Measurements from ENCODE around the gene RALGPS1. TPM values are rescaled to one million over a fixed set of nuclear protein-coding genes. Genes with fewer than 3 reads are reported as not detected.
A peak's percentile ranks its signal among the peaks of the same experiment; 100 is the strongest.

The RALGPS1 gene
- total RNA-seq, result 15.1 TPM

- ATAC-seq, result peak; percentile 99
- intact Hi-C loops (cut with DNase I), result no loop called here
Observed at GRCh38 chr9:126914458-126915280, at the start of gene RALGPS1. Gene RALGPS1 (plus strand): TSS chr9:126914782. CDS start chr9:126962290, 47,508 bp downstream.

GRCh38 chr9:126869368-126869767 lies 45.2 kb upstream of the RALGPS1 start:
- intact Hi-C loops (cut with DNase I), result no loop called here
- DNase-seq (ENCODE audit: low spot score) (no peak), ATAC-seq (no peak)

More at GRCh38 chr9:126914458-126915280, at the start of gene RALGPS1:
- peak; percentile 95 for DNase-seq (ENCODE audit: low spot score)

GRCh38 chr9:126872516-126872915 lies 42.1 kb upstream of the RALGPS1 start:
- DNase-seq (ENCODE audit: low spot score) (no peak), ATAC-seq (no peak)
- intact Hi-C loops (cut with DNase I), result no loop called here

GRCh38 chr9:126874546-126875314 lies 39.9 kb upstream of the RALGPS1 start:
- ATAC-seq (no peak), DNase-seq (ENCODE audit: low spot score) (no peak)
- intact Hi-C loops (cut with DNase I), result no loop called here

- ATAC-seq (no peak), DNase-seq (ENCODE audit: low spot score) (no peak)
- intact Hi-C loops (cut with DNase I), result no loop called here
Observed at GRCh38 chr9:126875756-126876510, 38.6 kb upstream of the RALGPS1 start.

- DNase-seq (ENCODE audit: low spot score) (no peak), ATAC-seq (no peak)
- intact Hi-C loops (cut with DNase I), result no loop called here
Observed at GRCh38 chr9:126876531-126876930, 38.1 kb upstream of the RALGPS1 start.

GRCh38 chr9:126877418-126877817 lies 37.2 kb upstream of the RALGPS1 start:
- intact Hi-C loops (cut with DNase I), result no loop called here
- no peak for ATAC-seq
- no peak for DNase-seq (ENCODE audit: low spot score)

GRCh38 chr9:126879288-126879687 lies 35.3 kb upstream of the RALGPS1 start:
- no peak for DNase-seq (ENCODE audit: low spot score)
- intact Hi-C loops (cut with DNase I), result no loop called here

GRCh38 chr9:126880226-126880946 lies 34.2 kb upstream of the RALGPS1 start:
- intact Hi-C loops (cut with DNase I), result no loop called here
- no peak for ATAC-seq

More at GRCh38 chr9:126879288-126879687, 35.3 kb upstream of the RALGPS1 start:
- no peak for ATAC-seq

GRCh38 chr9:126880947-126881332 lies 33.6 kb upstream of the RALGPS1 start:
- peak; percentile 51 for ATAC-seq
- intact Hi-C loops (cut with DNase I), result no loop called here
- no peak for DNase-seq (ENCODE audit: low spot score)

More at GRCh38 chr9:126880226-126880946, 34.2 kb upstream of the RALGPS1 start:
- DNase-seq (ENCODE audit: low spot score), result no peak

- DNase-seq (ENCODE audit: low spot score) (no peak), ATAC-seq (no peak)
- intact Hi-C loops (cut with DNase I), result no loop called here
Observed at GRCh38 chr9:126882746-126883145, 31.8 kb upstream of the RALGPS1 start.

- DNase-seq (ENCODE audit: low spot score) (no peak), ATAC-seq (no peak)
- intact Hi-C loops (cut with DNase I), result no loop called here
Observed at GRCh38 chr9:126883636-126884035, 30.9 kb upstream of the RALGPS1 start.

- DNase-seq (ENCODE audit: low spot score) (no peak), ATAC-seq (peak; percentile 48)
Observed at GRCh38 chr9:126885131-126885641, 29.4 kb upstream of the RALGPS1 start.

GRCh38 chr9:126886034-126886822 lies 28.4 kb upstream of the RALGPS1 start:
- DNase-seq (ENCODE audit: low spot score) (no peak), ATAC-seq (no peak)
- intact Hi-C loops (cut with DNase I), result no loop called here

More at GRCh38 chr9:126885131-126885641, 29.4 kb upstream of the RALGPS1 start:
- intact Hi-C loops (cut with DNase I), result no loop called here

GRCh38 chr9:126886897-126887296 lies 27.7 kb upstream of the RALGPS1 start:
- DNase-seq (ENCODE audit: low spot score) (no peak), ATAC-seq (no peak)
- intact Hi-C loops (cut with DNase I), result no loop called here

GRCh38 chr9:126891676-126892075 lies 22.9 kb upstream of the RALGPS1 start:
- intact Hi-C loops (cut with DNase I), result no loop called here
- DNase-seq (ENCODE audit: low spot score) (no peak), ATAC-seq (no peak)

GRCh38 chr9:126893079-126893478 lies 21.5 kb upstream of the RALGPS1 start:
- intact Hi-C loops (cut with DNase I), result no loop called here
- DNase-seq (ENCODE audit: low spot score) (no peak), ATAC-seq (no peak)

Data from sciatic nerve (tissue), 2 donors.